Right ventricle myocardium superior (tissue), 1 donor: ENCODE data around the gene STK32C. TPM values are rescaled to one million over a fixed set of nuclear protein-coding genes. Genes with fewer than 3 reads are reported as not detected.
"Not testable (repeated sequence)": the region's sequence is repeated elsewhere in the genome, so short reads cannot be mapped to it uniquely, and the experiment has no call there.

Source experiments
- ATAC-seq: fragments of 200-7000 bp; cut with Tn5 transposase; one replicate; pipeline ENCODE4 v1.9.1; 2020; ENCODE audit warnings: mild to moderate bottlenecking; ENCODE audit not compliant: poor library complexity
- DNase-seq: peaks from one replicate; pipeline ENCODE4 v3.0.0-alpha.2; 2020
- intact Hi-C: fragments of 100-400 bp; cut with DNase I; formaldehyde crosslinking; loops from one replicate; pipeline ENCODE4 v1.11.2; 2022
- total RNA-seq: library from RNA; stranded (reverse); fragmentation: NEBNext Ultra II Directional; extraction: Animal tissue kit (Norgen Biotek cat#: 25700); gene quantifications from one replicate; pipeline ENCODE4 v1.2.1, GENCODE V29; 2021
- donor health status: DM: no; HTN: yes; CAD: no; lungs with severe emphysema.

The STK32C gene
- total RNA-seq, 1 donor from 2014 or later, result 5.9 TPM

GRCh38 chr10:132229834-132230556 is 77.8 kb downstream of the STK32C start:
- DNase-seq, result no peak
- ATAC-seq, result peak; percentile 57
- intact Hi-C loops, result no loop called here

GRCh38 chr10:132229096-132229495 is 78.7 kb downstream of the STK32C start:
- ATAC-seq, result no peak
- intact Hi-C loops, result no loop called here
- no peak for DNase-seq

- ATAC-seq, result no peak
- DNase-seq, result no peak
- intact Hi-C loops, result no loop called here
Observed at GRCh38 chr10:132228616-132229015, 79.1 kb downstream of the STK32C start.

- intact Hi-C loops, result no loop called here
- DNase-seq, result no peak
Observed at GRCh38 chr10:132227851-132228390, 79.8 kb downstream of the STK32C start.

GRCh38 chr10:132226586-132227405 is 81.0 kb downstream of the STK32C start:
- DNase-seq (no peak), ATAC-seq (no peak)
- intact Hi-C loops, result no loop called here

More at GRCh38 chr10:132227851-132228390, 79.8 kb downstream of the STK32C start:
- ATAC-seq, result no peak

- DNase-seq (no peak), ATAC-seq (no peak)
- intact Hi-C loops, result no loop called here
Observed at GRCh38 chr10:132225849-132226205, 81.9 kb downstream of the STK32C start.

- ATAC-seq (no peak), DNase-seq (no peak)
- intact Hi-C loops, result no loop called here
Observed at GRCh38 chr10:132225073-132225848, 82.5 kb downstream of the STK32C start.

- ATAC-seq (no peak), DNase-seq (no peak)
- intact Hi-C loops, result loop anchor here (5.0 kb wide), 1 partner anchor 228 kb away; no protein-coding TSS in a partner anchor
Observed at GRCh38 chr10:132224343-132225072, 83.2 kb downstream of the STK32C start.

GRCh38 chr10:132223611-132224342 is 84.0 kb downstream of the STK32C start:
- intact Hi-C loops, result loop anchor here (2.0 to 5.0 kb wide), 2 partner anchors 127 to 229 kb away; no protein-coding TSS in a partner anchor
- ATAC-seq, result no peak
- no peak for DNase-seq

- intact Hi-C loops, result loop anchor here (2.0 to 5.0 kb wide), 2 partner anchors 128 to 229 kb away; no protein-coding TSS in a partner anchor
- ATAC-seq (peak; percentile 97), DNase-seq (peak; percentile 87)
Observed at GRCh38 chr10:132223156-132223590, 84.6 kb downstream of the STK32C start.

- DNase-seq (no peak), ATAC-seq (no peak)
- intact Hi-C loops, result loop anchor here (2.0 to 5.0 kb wide), 2 partner anchors 128 to 230 kb away; no protein-coding TSS in a partner anchor
Observed at GRCh38 chr10:132222726-132223125, 85.0 kb downstream of the STK32C start.

- DNase-seq, ATAC-seq: not testable (repeated sequence)
- intact Hi-C loops, result loop anchor here (5.0 kb wide), 1 partner anchor 231 kb away; no protein-coding TSS in a partner anchor
Observed at GRCh38 chr10:132220996-132221395, 86.8 kb downstream of the STK32C start.

- ATAC-seq, result no peak
- no peak for DNase-seq
- intact Hi-C loops, result loop anchor here (5.0 kb wide), 1 partner anchor 232 kb away; no protein-coding TSS in a partner anchor
Observed at GRCh38 chr10:132220061-132220460, 87.7 kb downstream of the STK32C start.

GRCh38 chr10:132219486-132219885 is 88.3 kb downstream of the STK32C start:
- DNase-seq, result no peak

GRCh38 chr10:132216441-132216840 is 91.3 kb downstream of the STK32C start:
- ATAC-seq, DNase-seq, intact Hi-C loops: not testable (repeated sequence)

More at GRCh38 chr10:132219486-132219885, 88.3 kb downstream of the STK32C start:
- intact Hi-C loops, result no loop called here
- ATAC-seq, result no peak

GRCh38 chr10:132213917-132214316 is 93.8 kb downstream of the STK32C start:
- DNase-seq (no peak), ATAC-seq (no peak)
- intact Hi-C loops, result no loop called here

GRCh38 chr10:132212816-132213215 is 94.9 kb downstream of the STK32C start:
- no peak for ATAC-seq
- intact Hi-C loops, result no loop called here
- DNase-seq, result no peak
